Fibroblast of the aortic adventitia (primary cell): ENCODE measurements around the gene NALCN. TPM values are rescaled to one million over a fixed set of nuclear protein-coding genes. Genes with fewer than 3 reads are reported as not detected.

Source experiments
- DNase-seq: peaks from one replicate; pipeline ENCODE4 v3.0.0-alpha.2; 2010; ENCODE audit warnings: low read depth
- H3K4me3 ChIP-seq: 2 replicates; pipeline ENCODE4 v1.5.1; 2011; ENCODE audit warnings: low read depth, mild to moderate bottlenecking, control low read depth, low read length, moderate library complexity
- CTCF ChIP-seq: IDR thresholded peaks from 2 replicates; pipeline ENCODE4 v1.5.1; 2011; ENCODE audit warnings: mild to moderate bottlenecking, low read length, control low read depth, inconsistent platforms; ENCODE audit not compliant: insufficient read depth
- total RNA-seq: library from RNA; depleted of rRNA; stranded (reverse); fragments of >200 nt; gene quantifications from 2 replicates; pipeline ENCODE4 v1.2.3, GENCODE V29; 2012; ENCODE audit warnings: low replicate concordance

NALCN gene
- total RNA-seq, 1 donor = 3.1 TPM

DNA sequence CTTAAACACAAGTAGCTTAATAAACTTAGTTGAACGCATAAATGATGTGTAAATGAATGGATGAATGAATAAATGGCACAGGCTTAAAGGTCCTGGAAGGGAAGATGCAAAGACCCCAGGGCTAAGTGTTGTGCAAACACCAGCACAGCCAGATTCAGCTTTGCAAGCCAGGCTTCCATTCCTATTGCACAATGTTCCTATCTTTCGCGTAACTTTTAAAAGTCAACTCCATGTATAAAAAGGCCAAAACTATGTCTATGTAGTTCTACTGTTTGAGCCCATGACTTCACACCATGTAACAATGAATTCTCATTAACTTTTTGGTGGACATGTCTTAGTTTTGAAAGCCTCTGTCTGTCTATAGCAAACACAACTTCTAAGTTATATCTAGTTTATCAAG lies 226.0 kb downstream of the NALCN start:
- DNase-seq = peak; percentile 60
- TF ChIP-seq CTCF = no peak
- no peak overlapping the region for H3K4me3 ChIP-seq

DNA sequence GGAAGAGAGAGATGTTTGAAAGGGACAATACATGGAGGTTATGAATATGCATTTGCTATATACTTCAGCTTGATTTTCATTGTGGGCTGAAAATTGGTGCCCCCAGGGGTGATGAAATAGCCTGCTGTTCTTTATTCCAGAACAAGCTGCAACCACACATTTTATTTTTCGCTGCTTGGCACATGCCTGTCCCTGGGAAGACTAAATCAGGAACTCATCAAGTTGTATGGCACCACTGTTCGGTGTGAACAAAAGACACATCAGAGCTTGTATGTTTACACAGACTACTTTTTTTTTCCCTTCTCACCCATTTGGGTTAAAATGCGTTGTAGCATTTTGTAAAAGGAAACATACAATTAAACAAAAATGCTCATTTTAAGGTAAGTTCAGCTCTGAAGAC lies 230.7 kb downstream of the NALCN start:
- DNase-seq = no peak
- H3K4me3 ChIP-seq = no peak overlapping the region
- TF ChIP-seq CTCF = no peak

- no peak overlapping the region for H3K4me3 ChIP-seq
- no peak for DNase-seq
- no peak for TF ChIP-seq CTCF
These were observed 235.1 kb downstream of the NALCN start for GRCh38 chr13:101181076-101181685.

DNA sequence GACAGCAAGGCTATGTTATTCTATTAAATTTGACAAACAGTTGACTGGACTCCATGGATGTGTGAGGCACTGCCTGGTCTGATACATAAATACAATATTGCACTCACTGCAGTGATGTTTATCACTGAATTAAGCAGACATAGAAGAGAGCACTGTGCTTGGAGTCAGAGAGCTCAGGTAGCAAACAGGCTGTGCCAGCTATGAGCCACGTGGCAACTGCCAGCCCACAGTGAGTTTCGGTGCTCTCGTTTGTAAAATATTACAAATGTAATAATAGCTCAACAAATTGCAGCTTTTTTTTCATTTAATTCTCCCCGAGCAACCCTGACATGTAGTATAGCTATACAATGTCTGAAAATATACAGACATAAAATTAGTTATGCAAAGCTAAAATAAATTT lies 237.3 kb downstream of the NALCN start:
- no peak for TF ChIP-seq CTCF
- no peak for DNase-seq

GRCh38 chr13:101178406-101178805 lies 237.9 kb downstream of the NALCN start:
- H3K4me3 ChIP-seq = no peak overlapping the region
- no peak for DNase-seq
- TF ChIP-seq CTCF = no peak

More for the DNA sequence above, 237.3 kb downstream of the NALCN start:
- no peak overlapping the region for H3K4me3 ChIP-seq

DNA sequence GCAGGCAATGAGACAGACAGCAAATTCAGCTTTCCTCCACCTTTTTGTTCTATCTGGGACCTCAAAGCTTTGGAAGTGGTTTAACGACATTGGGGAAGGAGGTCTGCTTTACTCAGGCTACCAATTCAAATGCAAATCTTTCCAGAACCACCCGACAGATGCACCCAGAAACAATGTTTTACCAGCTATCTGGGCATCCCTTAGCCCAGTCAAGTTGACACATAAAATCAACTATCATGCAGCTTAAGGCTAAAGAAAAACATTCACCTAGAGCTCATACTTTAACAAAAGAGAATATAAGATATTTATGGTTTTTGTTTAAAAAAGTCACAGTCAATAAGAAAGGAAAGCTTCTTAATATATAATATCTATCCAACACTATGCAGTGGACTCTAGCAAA lies 246.0 kb downstream of the NALCN start:
- TF ChIP-seq CTCF = no peak
- DNase-seq = no peak

GRCh38 chr13:101157261-101157660 lies 259.0 kb downstream of the NALCN start:
- no peak for DNase-seq
- no peak overlapping the region for H3K4me3 ChIP-seq
- TF ChIP-seq CTCF = no peak

More for the DNA sequence above, 246.0 kb downstream of the NALCN start:
- no peak overlapping the region for H3K4me3 ChIP-seq
